ENCODE measurements around the gene FAM135A.

DNA sequence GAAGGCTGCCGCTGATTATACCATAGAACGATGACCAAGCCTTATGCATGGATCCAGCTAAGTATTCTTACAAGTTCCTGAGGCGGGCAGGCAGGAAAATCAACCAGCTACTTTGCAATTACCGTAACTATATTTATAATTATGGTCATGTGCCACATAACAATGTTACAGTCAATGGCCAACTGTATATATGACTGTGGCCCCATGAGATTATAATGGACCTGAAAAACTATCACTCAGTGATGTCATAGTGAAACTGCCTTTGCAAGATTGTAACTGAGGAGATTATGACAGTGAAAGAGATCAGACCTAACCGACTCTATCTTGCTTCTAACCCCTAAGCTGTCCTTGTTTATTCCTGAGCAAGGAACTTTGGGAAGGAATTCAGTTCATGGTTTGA lies 33.1 kb upstream of the FAM135A start:
- TF ChIP-seq CTCF (IDR thresholded peaks at IDR 0.05) (no peak), REST (IDR thresholded peaks at IDR 0.05; ENCODE audit: insufficient read depth in 1 of 2, low read depth in 2 of 2, low read length in 1 of 2) (no peak), POLR2AphosphoS5 (IDR thresholded peaks at IDR 0.05; ENCODE audit: low read depth, low read length) (no peak), SIN3A (IDR thresholded peaks at IDR 0.05; ENCODE audit: borderline replicate concordance, insufficient read depth, low read depth, low read length) (no peak), TCF7L2 (IDR thresholded peaks at IDR 0.05; ENCODE audit: low read depth, low read length) (no peak)

Measured in Panc1 (cell line).